Dendritic cell treated with granulocyte-macrophage colony-stimulating factor and Interleukin-4, amounts not matched to agents 40 ng/mL and 50 ng/mL, for 4 days (primary cell): ENCODE measurements around the gene PPP4R4.
"Not testable (repeated sequence)": the region's sequence is repeated elsewhere in the genome, so short reads cannot be mapped to it uniquely, and the experiment has no call there.

ENCODE experiments used
- H3K27ac Mint-ChIP-seq: one replicate; pipeline ENCODE4 v1.8.0; 2022; ENCODE audit warnings: mild to moderate bottlenecking, mixed read lengths
- H3K27me3 Mint-ChIP-seq: one replicate; pipeline ENCODE4 v1.8.0; 2022; ENCODE audit warnings: mild to moderate bottlenecking, mixed read lengths
- H3K36me3 Mint-ChIP-seq: one replicate; pipeline ENCODE4 v1.8.0; 2022; ENCODE audit warnings: low read depth, mixed read lengths
- H3K4me1 Mint-ChIP-seq: one replicate; pipeline ENCODE4 v1.8.0; 2022; ENCODE audit warnings: low read depth, mixed read lengths
- H3K4me3 Mint-ChIP-seq: one replicate; pipeline ENCODE4 v1.8.0; 2022; ENCODE audit warnings: mild to moderate bottlenecking, moderate library complexity, mixed read lengths
- H3K9me3 Mint-ChIP-seq: one replicate; pipeline ENCODE4 v1.8.0; 2022; ENCODE audit warnings: mixed read lengths
- intact Hi-C: fragments of 100-400 bp; cut with micrococcal nuclease; formaldehyde crosslinking; loops from one replicate; pipeline ENCODE4 v1.15.0; 2022

The PPP4R4 gene

GRCh38 chr14:94225460-94226378, 51.6 kb downstream of the PPP4R4 start:
- Mint-ChIP-seq H3K36me3 (no peaks in the 10 kb centered on the region), H3K27me3 (no peaks in the 10 kb centered on the region), H3K27ac (no peak overlapping the region), H3K4me3 (no peak overlapping the region), H3K9me3 (peaks cover 12% of the 10 kb centered on the region), H3K4me1 (no peaks in the 10 kb centered on the region)
- intact Hi-C loops, result no loop called here

GRCh38 chr14:94227029-94227428, 52.9 kb downstream of the PPP4R4 start:
- H3K9me3 Mint-ChIP-seq, result peaks cover 12% of the 10 kb centered on the region
- no peak overlapping the region for H3K27ac Mint-ChIP-seq
- H3K4me1 Mint-ChIP-seq, result no peaks in the 10 kb centered on the region
- intact Hi-C loops, result no loop called here
- no peak overlapping the region for H3K4me3 Mint-ChIP-seq
- no peaks in the 10 kb centered on the region for H3K36me3 Mint-ChIP-seq
- H3K27me3 Mint-ChIP-seq, result no peaks in the 10 kb centered on the region

- Mint-ChIP-seq H3K4me3 (no peak overlapping the region), H3K9me3 (no peaks in the 10 kb centered on the region), H3K27me3 (peaks cover 3% of the 10 kb centered on the region), H3K27ac (no peak overlapping the region), H3K4me1 (no peaks in the 10 kb centered on the region), H3K36me3 (no peaks in the 10 kb centered on the region)
- intact Hi-C loops, result no loop called here
Measured at GRCh38 chr14:94237046-94237445, 62.9 kb downstream of the PPP4R4 start.

GRCh38 chr14:94237983-94238382, 63.9 kb downstream of the PPP4R4 start:
- intact Hi-C loops, result no loop called here
- Mint-ChIP-seq H3K4me1 (no peaks in the 10 kb centered on the region), H3K27me3 (no peaks in the 10 kb centered on the region), H3K4me3 (no peak overlapping the region), H3K36me3 (no peaks in the 10 kb centered on the region), H3K9me3 (no peaks in the 10 kb centered on the region), H3K27ac (no peak overlapping the region)

GRCh38 chr14:94239406-94239805, 65.3 kb downstream of the PPP4R4 start:
- H3K4me3 Mint-ChIP-seq, result no peak overlapping the region
- no peaks in the 10 kb centered on the region for H3K4me1 Mint-ChIP-seq
- H3K36me3 Mint-ChIP-seq, result no peaks in the 10 kb centered on the region
- no peaks in the 10 kb centered on the region for H3K9me3 Mint-ChIP-seq
- intact Hi-C loops, result no loop called here
- no peak overlapping the region for H3K27ac Mint-ChIP-seq
- no peaks in the 10 kb centered on the region for H3K27me3 Mint-ChIP-seq

- intact Hi-C loops, result no loop called here
- Mint-ChIP-seq H3K27ac (no peak overlapping the region), H3K4me3 (no peak overlapping the region), H3K4me1 (no peaks in the 10 kb centered on the region), H3K36me3 (no peaks in the 10 kb centered on the region), H3K9me3 (no peaks in the 10 kb centered on the region), H3K27me3 (no peaks in the 10 kb centered on the region)
Measured at GRCh38 chr14:94244182-94244581, 70.1 kb downstream of the PPP4R4 start.

GRCh38 chr14:94264195-94264594, 90.1 kb downstream of the PPP4R4 start:
- intact Hi-C loops, H3K27me3 Mint-ChIP-seq, H3K4me3 Mint-ChIP-seq, H3K36me3 Mint-ChIP-seq, H3K4me1 Mint-ChIP-seq, H3K27ac Mint-ChIP-seq: not testable (repeated sequence)
- H3K9me3 Mint-ChIP-seq, result peaks cover 15% of the 10 kb centered on the region

- Mint-ChIP-seq H3K4me1 (peaks cover 5% of the 10 kb centered on the region), H3K27ac (no peak overlapping the region), H3K9me3 (peaks cover 12% of the 10 kb centered on the region), H3K4me3 (no peak overlapping the region), H3K27me3 (no peaks in the 10 kb centered on the region), H3K36me3 (no peaks in the 10 kb centered on the region)
- intact Hi-C loops, result no loop called here
Measured at GRCh38 chr14:94267352-94267751, 93.2 kb downstream of the PPP4R4 start.

- intact Hi-C loops, H3K27me3 Mint-ChIP-seq, H3K9me3 Mint-ChIP-seq, H3K4me1 Mint-ChIP-seq, H3K36me3 Mint-ChIP-seq, H3K27ac Mint-ChIP-seq, H3K4me3 Mint-ChIP-seq: not testable (repeated sequence)
Measured at GRCh38 chr14:94268582-94268981, 94.5 kb downstream of the PPP4R4 start.

- Mint-ChIP-seq H3K27me3 (peaks cover 1% of the 10 kb centered on the region), H3K27ac (no peak overlapping the region), H3K9me3 (no peaks in the 10 kb centered on the region), H3K36me3 (no peaks in the 10 kb centered on the region), H3K4me1 (peaks cover 5% of the 10 kb centered on the region), H3K4me3 (no peak overlapping the region)
- intact Hi-C loops, result no loop called here
Measured at GRCh38 chr14:94269156-94269555, 95.0 kb downstream of the PPP4R4 start.

GRCh38 chr14:94276898-94277561, 102.9 kb downstream of the PPP4R4 start:
- not testable (repeated sequence) for H3K27me3 Mint-ChIP-seq, H3K4me1 Mint-ChIP-seq, H3K27ac Mint-ChIP-seq

GRCh38 chr14:94278731-94279130, 104.6 kb downstream of the PPP4R4 start:
- H3K36me3 Mint-ChIP-seq, result no peaks in the 10 kb centered on the region
- H3K4me3 Mint-ChIP-seq, result no peak overlapping the region
- H3K4me1 Mint-ChIP-seq, result no peaks in the 10 kb centered on the region
- peaks cover 3% of the 10 kb centered on the region for H3K27me3 Mint-ChIP-seq
- H3K27ac Mint-ChIP-seq, result no peak overlapping the region
- intact Hi-C loops, result no loop called here
- no peaks in the 10 kb centered on the region for H3K9me3 Mint-ChIP-seq

More at GRCh38 chr14:94276898-94277561, 102.9 kb downstream of the PPP4R4 start:
- H3K4me3 Mint-ChIP-seq, H3K36me3 Mint-ChIP-seq, intact Hi-C loops, H3K9me3 Mint-ChIP-seq: not testable (repeated sequence)

GRCh38 chr14:94282991-94283723, 109.0 kb downstream of the PPP4R4 start:
- no peak overlapping the region for H3K27ac Mint-ChIP-seq
- intact Hi-C loops, result no loop called here
- H3K9me3 Mint-ChIP-seq, result no peaks in the 10 kb centered on the region
- peaks cover 1% of the 10 kb centered on the region for H3K27me3 Mint-ChIP-seq
- H3K4me3 Mint-ChIP-seq, result no peak overlapping the region
- H3K36me3 Mint-ChIP-seq, result no peaks in the 10 kb centered on the region
- no peaks in the 10 kb centered on the region for H3K4me1 Mint-ChIP-seq

- no peaks in the 10 kb centered on the region for H3K4me1 Mint-ChIP-seq
- no peaks in the 10 kb centered on the region for H3K9me3 Mint-ChIP-seq
- no peak overlapping the region for H3K27ac Mint-ChIP-seq
- H3K27me3 Mint-ChIP-seq, result peaks cover 1% of the 10 kb centered on the region
- no peak overlapping the region for H3K4me3 Mint-ChIP-seq
- no peaks in the 10 kb centered on the region for H3K36me3 Mint-ChIP-seq
- intact Hi-C loops, result no loop called here
Measured at GRCh38 chr14:94284221-94284620, 110.1 kb downstream of the PPP4R4 start.
